ENCODE measurements around the gene TGFBR1. TPM values are rescaled to one million over a fixed set of nuclear protein-coding genes. Genes with fewer than 3 reads are reported as not detected.

Gene TGFBR1
- polyA plus RNA-seq, 1 donor from 2014 or later, result 78.0 TPM

DNA sequence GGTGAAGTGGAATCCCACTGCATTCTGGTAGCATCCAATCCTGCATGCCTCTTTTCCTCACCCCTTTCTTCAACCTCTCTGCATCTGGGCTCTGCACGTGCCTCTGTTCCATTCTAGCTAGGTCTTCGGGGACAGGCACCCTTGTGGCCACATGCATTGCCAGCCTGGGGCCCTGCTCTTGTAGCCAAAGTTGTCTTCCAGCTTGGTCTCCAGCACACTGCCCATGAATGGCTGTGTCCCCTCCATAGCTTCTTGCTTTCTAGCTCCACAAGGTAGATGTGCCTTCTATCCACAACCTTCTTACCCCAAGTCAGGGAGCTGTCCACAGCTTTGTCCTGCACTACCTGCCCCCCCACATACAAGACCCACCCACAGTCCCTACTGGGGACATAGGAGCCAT lies 84.3 kb downstream of the TGFBR1 start:
- Histone ChIP-seq H4K20me1 (ENCODE audit: insufficient read depth) (no peaks in the 10 kb centered on the region), H3K9me3 (ENCODE audit: low read length) (no peaks in the 10 kb centered on the region), H3K79me2 (replicated peaks; ENCODE audit: insufficient read depth, low read length) (no peaks in the 10 kb centered on the region), H3F3A (ENCODE audit: insufficient read depth, low read length, poor library complexity, severe bottlenecking) (no peaks in the 10 kb centered on the region), H3K4me2 (ENCODE audit: low read length) (no peak overlapping the region), H3K36me3 (ENCODE audit: insufficient read depth, low read length) (no peaks in the 10 kb centered on the region), H2AFZ (ENCODE audit: low read depth, low read length) (no peak overlapping the region), H3K27ac (ENCODE audit: low read length) (no peak overlapping the region), H3K9me2 (ENCODE audit: insufficient read depth, low read length) (no peaks in the 10 kb centered on the region), H3K4me3 (ENCODE audit: low read length) (no peak overlapping the region), H3K27me3 (ENCODE audit: insufficient read depth, low read depth, low read length) (no peaks in the 10 kb centered on the region), H3K9ac (ENCODE audit: low read length) (no peak overlapping the region)
- TF ChIP-seq POLR2AphosphoS5 (IDR thresholded peaks at IDR 0.05), result no peak
- TF ChIP-seq, protein P1, sequence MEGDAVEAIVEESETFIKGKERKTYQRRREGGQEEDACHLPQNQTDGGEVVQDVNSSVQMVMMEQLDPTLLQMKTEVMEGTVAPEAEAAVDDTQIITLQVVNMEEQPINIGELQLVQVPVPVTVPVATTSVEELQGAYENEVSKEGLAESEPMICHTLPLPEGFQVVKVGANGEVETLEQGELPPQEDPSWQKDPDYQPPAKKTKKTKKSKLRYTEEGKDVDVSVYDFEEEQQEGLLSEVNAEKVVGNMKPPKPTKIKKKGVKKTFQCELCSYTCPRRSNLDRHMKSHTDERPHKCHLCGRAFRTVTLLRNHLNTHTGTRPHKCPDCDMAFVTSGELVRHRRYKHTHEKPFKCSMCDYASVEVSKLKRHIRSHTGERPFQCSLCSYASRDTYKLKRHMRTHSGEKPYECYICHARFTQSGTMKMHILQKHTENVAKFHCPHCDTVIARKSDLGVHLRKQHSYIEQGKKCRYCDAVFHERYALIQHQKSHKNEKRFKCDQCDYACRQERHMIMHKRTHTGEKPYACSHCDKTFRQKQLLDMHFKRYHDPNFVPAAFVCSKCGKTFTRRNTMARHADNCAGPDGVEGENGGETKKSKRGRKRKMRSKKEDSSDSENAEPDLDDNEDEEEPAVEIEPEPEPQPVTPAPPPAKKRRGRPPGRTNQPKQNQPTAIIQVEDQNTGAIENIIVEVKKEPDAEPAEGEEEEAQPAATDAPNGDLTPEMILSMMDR (IDR thresholded peaks at IDR 0.05; ENCODE audit: poor library complexity, severe bottlenecking), result no peak
- no peak for TF ChIP-seq MXI1 (conservative IDR thresholded peaks at IDR 0.05; ENCODE audit: poor library complexity, severe bottlenecking)
- TF ChIP-seq TAF1 (IDR thresholded peaks at IDR 0.05; ENCODE audit: low read depth), result no peak
- no peak for TF ChIP-seq EZH2 (IDR thresholded peaks at IDR 0.05; ENCODE audit: borderline replicate concordance, insufficient read depth, low read length, poor library complexity, severe bottlenecking)
- TF ChIP-seq EP300 (conservative IDR thresholded peaks at IDR 0.05; ENCODE audit: poor library complexity, severe bottlenecking), result no peak

DNA sequence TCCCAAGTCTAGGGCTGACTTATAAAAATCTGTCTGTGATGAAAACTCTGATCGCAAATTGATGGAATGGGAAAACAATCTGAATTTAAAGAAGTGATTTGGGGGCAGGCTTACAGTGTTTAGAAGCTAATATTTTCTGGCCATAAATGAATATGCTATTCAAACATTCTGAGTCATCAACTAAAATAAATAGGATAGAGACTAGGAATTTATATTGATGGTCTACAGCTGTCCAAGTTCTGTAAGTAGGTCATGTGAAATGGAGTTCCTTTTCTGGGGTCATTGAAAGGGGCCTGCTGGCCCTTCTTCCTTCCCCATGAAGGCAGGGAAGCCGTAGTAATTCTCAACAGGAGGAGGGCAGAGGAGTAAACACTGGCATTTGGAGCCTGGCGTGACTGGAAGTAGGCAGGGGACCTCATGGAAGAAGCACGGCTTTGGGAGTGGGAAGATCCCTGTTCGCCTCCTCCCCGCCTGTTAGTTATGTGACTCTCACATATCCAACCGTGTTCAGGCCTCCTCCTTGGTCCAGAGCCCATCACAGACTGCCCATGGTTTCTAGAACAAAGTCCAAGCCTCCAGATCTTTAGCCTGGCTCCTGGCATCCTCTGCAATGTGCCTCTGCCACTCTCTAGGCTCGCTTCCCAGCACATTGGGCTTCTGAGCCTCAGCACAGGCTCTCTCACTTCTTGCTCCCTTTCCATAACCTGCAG lies 85.1 kb downstream of the TGFBR1 start:
- no peaks in the 10 kb centered on the region for H3K36me3 ChIP-seq (ENCODE audit: insufficient read depth, low read length)

More for the DNA sequence above, 85.1 kb downstream of the TGFBR1 start:
- no peaks in the 10 kb centered on the region for H3K27me3 ChIP-seq (ENCODE audit: insufficient read depth, low read depth, low read length)
- H2AFZ ChIP-seq (ENCODE audit: low read depth, low read length), result no peak overlapping the region
- no peaks in the 10 kb centered on the region for H3F3A ChIP-seq (ENCODE audit: insufficient read depth, low read length, poor library complexity, severe bottlenecking)
- no peaks in the 10 kb centered on the region for H3K9me2 ChIP-seq (ENCODE audit: insufficient read depth, low read length)
- H3K9ac ChIP-seq (ENCODE audit: low read length), result no peak overlapping the region
- no peaks in the 10 kb centered on the region for H3K9me3 ChIP-seq (ENCODE audit: low read length)
- H3K79me2 ChIP-seq (replicated peaks; ENCODE audit: insufficient read depth, low read length), result no peaks in the 10 kb centered on the region
- H4K20me1 ChIP-seq (ENCODE audit: insufficient read depth), result no peaks in the 10 kb centered on the region
- H3K4me2 ChIP-seq (ENCODE audit: low read length), result no peak overlapping the region
- H3K4me3 ChIP-seq (ENCODE audit: low read length), result no peak overlapping the region
- H3K27ac ChIP-seq (ENCODE audit: low read length), result no peak overlapping the region
- TF ChIP-seq MXI1 (conservative IDR thresholded peaks at IDR 0.05; ENCODE audit: poor library complexity, severe bottlenecking), result no peak
- TF ChIP-seq POLR2AphosphoS5 (IDR thresholded peaks at IDR 0.05), result no peak
- TF ChIP-seq SMC3 (conservative IDR thresholded peaks at IDR 0.05; ENCODE audit: poor library complexity), result no peak
- no peak for TF ChIP-seq RAD21 (conservative IDR thresholded peaks at IDR 0.05)
- TF ChIP-seq, protein P1 (IDR thresholded peaks at IDR 0.05; ENCODE audit: poor library complexity, severe bottlenecking), result no peak
- TF ChIP-seq TAF1 (IDR thresholded peaks at IDR 0.05; ENCODE audit: low read depth), result no peak
- no peak for TF ChIP-seq EP300 (conservative IDR thresholded peaks at IDR 0.05; ENCODE audit: poor library complexity, severe bottlenecking)
- TF ChIP-seq, protein P2, sequence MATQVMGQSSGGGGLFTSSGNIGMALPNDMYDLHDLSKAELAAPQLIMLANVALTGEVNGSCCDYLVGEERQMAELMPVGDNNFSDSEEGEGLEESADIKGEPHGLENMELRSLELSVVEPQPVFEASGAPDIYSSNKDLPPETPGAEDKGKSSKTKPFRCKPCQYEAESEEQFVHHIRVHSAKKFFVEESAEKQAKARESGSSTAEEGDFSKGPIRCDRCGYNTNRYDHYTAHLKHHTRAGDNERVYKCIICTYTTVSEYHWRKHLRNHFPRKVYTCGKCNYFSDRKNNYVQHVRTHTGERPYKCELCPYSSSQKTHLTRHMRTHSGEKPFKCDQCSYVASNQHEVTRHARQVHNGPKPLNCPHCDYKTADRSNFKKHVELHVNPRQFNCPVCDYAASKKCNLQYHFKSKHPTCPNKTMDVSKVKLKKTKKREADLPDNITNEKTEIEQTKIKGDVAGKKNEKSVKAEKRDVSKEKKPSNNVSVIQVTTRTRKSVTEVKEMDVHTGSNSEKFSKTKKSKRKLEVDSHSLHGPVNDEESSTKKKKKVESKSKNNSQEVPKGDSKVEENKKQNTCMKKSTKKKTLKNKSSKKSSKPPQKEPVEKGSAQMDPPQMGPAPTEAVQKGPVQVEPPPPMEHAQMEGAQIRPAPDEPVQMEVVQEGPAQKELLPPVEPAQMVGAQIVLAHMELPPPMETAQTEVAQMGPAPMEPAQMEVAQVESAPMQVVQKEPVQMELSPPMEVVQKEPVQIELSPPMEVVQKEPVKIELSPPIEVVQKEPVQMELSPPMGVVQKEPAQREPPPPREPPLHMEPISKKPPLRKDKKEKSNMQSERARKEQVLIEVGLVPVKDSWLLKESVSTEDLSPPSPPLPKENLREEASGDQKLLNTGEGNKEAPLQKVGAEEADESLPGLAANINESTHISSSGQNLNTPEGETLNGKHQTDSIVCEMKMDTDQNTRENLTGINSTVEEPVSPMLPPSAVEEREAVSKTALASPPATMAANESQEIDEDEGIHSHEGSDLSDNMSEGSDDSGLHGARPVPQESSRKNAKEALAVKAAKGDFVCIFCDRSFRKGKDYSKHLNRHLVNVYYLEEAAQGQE (IDR thresholded peaks at IDR 0.05; ENCODE audit: borderline replicate concordance), result no peak
- no peak for TF ChIP-seq EZH2 (IDR thresholded peaks at IDR 0.05; ENCODE audit: borderline replicate concordance, insufficient read depth, low read length, poor library complexity, severe bottlenecking)

Data from neural cell (in vitro differentiated cells).